Fibroblast of skin of back (primary cell): Measurements from ENCODE around the gene CXCL14. TPM values are rescaled to one million over a fixed set of nuclear protein-coding genes. Genes with fewer than 3 reads are reported as not detected.

Experiments
- DNase-seq: peaks from one replicate; pipeline ENCODE4 v3.0.0-alpha.2; 2013
- polyA plus RNA-seq, 2 experiments: library from polyadenylated mRNA; unstranded; fragments of 120-200 nt; gene quantifications; one replicate each; pipeline ENCODE4 v1.2.1, GENCODE V29; 2013; ENCODE audit not compliant: insufficient read length in 2 of 2

Gene CXCL14, protein sequence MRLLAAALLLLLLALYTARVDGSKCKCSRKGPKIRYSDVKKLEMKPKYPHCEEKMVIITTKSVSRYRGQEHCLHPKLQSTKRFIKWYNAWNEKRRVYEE
- 0.65 TPM for polyA plus RNA-seq (2013, experiment 1 of 2; ENCODE audit: insufficient read length)
- 1.0 TPM for polyA plus RNA-seq (2013, experiment 2 of 2; ENCODE audit: insufficient read length)

- peak; percentile 80 for DNase-seq
Observed at GRCh38 chr5:135578685-135579341, at the start of gene CXCL14. Gene CXCL14, minus strand, starts transcription at chr5:135578991. Its CDS starts 213 bp downstream, at chr5:135578778.

GRCh38 chr5:135626636-135627035 is 47.8 kb upstream of the CXCL14 start:
- no peak for DNase-seq

DNA sequence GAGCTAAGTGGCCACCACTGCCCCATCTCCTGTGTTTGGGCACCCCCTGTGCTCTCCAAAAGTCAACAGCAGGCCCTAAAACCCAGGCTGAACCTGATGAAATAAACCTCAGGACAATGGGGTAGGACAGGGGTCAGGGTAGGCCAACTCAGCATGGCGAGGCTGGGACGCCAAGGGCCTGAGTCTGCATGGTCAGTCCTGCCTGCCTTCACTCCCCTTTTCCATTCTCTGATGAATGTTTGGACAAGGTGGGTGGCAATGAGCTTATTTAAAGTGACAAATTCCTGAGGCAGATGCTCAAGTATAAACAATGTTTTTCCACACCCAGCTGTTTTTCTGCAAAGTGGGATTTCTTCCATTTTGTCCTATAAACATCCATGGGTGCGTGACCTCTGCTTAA is 47.2 kb upstream of the CXCL14 start:
- no peak for DNase-seq

DNA sequence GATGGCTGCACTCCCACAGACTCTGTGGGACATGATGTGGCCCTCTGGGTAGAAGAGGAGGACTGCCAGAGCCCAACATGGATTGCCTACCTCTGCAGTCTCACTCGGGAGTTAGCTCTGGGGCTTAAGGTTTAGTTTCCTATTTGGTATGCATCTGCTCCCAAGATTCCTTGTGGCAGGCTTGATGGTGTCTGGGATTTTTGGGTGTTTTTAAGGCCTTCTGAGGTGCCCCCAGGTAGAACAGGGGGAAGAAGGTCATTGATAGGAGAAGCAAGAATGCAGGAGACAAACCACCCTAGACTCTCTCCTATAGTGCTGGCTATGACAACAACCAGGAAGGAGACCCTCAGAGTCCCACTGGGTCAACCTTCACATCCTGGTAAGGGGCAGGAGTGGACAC is 46.7 kb upstream of the CXCL14 start:
- DNase-seq = no peak

DNA sequence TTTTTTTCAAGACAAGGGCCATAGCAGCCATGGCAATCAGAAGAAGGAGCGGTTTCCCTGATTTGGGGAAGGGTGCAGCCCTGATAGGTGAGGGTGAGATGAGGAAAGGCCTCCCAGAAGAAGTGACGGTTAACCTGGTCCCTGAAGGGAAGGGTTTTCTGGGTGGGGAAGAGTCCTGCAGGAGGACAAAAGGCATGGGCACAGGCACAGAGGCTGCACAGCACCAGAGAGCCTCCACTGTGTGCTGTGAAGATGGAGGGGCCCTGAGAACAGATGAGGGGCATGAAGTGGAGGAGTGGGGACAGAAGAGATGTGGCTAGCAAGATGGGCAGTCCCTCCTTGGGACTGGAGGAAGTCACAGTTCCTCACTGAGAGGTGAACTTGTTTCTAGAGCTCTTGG is 46.3 kb upstream of the CXCL14 start:
- no peak for DNase-seq

DNA sequence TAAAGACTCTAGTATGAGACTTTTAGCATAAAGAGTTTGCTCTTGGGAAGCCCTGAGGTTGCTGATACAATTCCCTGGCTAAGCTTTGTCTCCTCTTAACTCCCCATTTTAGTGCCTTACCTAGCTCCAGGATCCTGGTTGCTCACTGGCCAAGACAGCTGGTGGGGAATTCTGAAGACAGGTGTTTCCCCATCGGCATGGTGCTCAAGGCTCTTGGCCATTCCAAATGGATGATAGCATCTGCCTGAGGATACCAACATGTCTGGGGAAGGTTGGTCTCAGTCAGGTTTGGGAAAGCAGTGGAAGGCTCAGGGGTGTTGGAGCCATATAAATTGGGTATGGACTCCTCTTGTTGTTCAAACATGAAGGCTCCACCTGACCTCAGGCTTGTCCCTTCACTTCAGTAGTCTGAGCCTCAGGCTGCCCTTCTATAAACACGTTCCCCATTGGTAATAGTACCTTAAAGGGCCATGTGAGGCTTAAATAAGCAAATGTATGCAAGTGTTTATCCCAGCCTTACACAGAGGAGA is 44.5 kb upstream of the CXCL14 start:
- DNase-seq = no peak

DNA sequence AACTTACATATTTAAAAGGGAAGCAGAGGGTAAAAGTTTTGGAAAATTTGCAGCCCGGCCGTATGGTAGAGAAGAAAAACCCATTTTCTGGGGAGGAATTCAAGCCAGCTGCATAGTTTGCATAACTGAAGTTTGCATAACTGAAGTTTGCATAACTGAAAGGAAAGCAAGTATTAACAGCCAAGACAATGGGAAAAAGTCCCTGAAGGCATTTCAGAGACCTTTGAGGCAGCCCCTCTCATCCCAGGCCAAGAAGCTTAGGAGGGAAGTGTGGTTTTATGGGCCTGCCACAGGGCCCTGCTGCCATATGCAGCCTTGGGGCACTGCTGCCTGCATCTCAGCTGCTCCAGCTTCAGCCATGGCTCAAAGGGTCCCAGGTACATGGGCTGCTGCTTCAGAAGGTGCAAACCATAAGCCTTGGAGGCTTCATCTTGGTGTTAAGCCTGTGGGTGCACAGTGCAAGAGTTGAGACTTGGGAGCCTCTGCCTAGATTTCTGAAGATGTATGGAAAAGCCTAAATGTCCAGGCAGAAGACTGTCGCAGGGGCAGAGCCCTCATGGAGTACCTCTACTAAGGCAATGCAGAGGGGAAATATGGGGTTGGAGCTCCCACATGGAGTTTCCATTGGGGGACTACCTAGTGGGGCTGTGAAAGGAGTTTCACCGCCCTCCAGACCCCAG is 36.9 kb upstream of the CXCL14 start:
- DNase-seq = no peak

DNA sequence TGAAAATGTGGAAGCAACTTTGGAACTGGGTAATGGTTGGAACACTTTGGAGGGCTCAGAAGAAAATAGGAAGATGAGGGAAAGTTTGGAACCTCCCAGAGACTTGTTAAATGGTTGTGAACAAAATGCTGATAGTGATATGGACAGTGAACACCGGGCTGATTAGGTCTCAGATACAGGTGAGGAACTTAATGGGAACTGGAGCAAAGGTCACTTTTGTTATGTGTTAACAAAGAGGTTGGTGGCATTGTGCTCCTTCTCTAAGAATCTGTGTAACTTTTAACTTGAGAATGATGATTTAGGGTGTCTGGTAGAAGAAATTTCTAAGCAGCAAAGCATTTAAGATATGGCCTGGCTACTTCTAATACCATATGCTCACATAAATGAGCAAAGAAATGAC is 36.4 kb upstream of the CXCL14 start:
- no peak for DNase-seq

DNA sequence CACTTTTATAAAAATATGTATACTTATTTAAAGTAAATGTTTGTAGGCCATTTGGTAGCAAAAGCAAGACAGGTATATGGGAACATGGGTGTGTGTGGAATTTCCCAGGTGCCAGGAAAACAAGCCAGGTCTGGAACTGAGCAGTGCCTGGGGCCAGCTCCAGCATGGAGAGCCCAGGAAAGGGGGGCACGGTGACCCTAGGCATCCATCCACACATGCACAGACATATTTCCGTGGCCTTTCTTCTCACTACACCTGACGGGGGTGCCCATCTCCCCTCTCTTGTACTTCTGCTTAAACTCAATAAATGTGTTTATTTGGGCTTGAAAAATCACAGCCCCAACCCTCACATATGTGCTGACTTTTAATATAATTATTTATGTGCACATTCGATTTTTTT is 31.2 kb upstream of the CXCL14 start:
- DNase-seq = no peak

DNA sequence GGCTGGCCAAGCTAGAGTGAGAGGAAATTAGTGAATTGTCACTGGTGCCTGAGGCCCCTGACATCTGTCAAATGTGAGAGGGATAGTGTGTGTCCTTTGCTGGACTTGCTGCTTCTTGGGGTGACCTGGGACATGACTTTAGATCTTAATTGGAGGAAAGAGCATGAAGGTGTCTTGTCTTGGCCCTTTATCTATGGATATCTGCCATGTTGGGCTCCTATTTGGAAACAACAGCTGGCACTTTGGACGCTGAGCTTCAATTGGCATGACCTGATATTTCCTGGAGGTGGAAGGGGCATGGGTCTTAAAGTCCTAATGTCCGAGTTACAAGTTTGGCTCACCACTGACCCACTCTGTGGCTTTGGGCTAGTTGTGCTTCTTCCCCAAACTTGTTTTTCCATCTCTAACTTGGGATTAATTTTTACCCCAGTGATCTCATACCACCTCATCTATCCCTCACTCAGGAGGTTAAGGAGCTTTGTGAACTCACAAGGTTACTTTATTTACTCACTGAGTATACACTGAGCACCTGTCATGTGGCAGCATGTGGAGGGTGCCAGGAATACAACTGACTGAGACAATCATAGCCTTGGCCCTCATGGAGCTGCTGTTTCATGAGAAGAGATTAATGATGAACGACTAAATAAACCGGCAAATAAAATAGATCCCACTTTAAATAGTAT is 30.1 kb upstream of the CXCL14 start:
- no peak for DNase-seq

GRCh38 chr5:135608361-135608760 is 29.6 kb upstream of the CXCL14 start:
- DNase-seq = no peak

DNA sequence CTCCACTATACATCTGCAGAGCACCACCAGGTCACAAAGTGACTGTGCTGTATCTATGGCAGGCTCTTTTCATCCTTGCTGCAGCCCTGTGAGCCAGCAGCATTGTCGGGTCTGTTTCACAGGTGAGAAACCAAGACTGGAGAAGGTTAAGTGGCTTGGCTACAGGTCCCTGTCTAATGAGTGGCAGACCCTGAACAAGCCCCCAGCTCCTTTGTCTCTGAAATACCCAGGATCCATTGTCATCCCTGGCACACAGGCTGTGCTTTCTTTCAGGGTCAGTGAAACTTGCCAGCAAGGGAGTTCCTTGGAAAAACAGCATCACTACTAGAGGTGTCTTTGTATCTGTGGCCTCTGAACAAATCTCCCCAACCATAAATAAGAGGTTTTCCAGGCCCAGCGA is 27.6 kb upstream of the CXCL14 start:
- no peak for DNase-seq

DNA sequence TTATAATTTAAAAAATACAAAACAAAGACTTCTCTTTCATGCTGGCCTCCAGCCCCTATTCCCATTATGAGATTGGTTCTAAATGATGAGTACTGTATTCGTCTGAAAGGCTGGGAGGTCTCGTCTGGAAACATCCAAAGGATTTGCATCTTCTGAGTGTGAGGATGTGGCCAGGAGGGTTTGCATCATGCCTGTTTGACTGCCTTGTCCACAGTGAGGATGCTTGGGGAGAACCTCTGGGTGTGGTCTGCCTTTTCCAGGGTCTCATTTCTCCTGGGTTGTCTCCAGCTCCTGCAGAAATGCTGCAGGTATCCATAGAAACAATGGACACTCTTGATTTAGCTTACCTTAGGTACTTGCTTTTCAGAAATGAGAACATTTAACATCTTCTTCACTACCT is 26.4 kb upstream of the CXCL14 start:
- no peak for DNase-seq

DNA sequence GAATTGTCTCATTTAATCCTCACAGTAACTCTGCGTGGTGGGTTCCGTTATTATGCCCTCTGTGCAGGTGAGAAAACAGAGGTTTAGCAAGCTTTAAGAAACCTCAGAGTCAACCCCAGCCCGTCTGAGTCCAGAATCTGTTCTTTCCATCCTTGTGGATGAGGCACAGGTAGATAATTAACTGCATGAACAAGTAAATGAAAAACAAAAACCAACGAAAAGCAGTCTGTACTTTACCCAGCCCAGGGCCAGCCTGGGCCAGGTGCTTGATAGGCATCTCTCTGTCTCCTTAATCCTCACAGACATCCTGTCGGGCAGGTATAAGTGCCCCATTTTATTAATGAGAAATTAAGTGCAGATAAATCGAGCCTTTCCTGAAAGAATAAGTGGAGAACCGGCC is 25.3 kb upstream of the CXCL14 start:
- no peak for DNase-seq

- no peak for DNase-seq
Observed at GRCh38 chr5:135602882-135603721, 24.3 kb upstream of the CXCL14 start.

DNA sequence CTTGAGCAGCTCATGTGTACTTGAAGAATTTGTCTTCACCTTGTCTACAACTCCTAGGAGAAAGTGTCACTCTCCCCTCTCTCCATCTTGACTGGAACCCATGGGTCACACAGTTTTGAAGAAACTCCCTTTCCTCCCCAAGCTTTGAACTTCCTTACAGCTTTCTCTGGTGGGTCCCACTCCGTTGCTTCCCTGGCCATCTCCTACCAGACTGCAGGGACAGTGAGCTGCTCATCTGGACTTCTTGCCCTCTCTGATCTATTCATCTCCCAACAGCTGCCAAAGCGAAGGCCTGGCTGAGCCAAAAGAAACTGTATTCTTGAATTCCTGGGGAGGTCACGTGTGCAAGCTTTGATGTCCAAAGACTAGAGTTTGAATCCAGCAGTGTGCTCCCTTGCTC is 22.7 kb upstream of the CXCL14 start:
- no peak for DNase-seq

DNA sequence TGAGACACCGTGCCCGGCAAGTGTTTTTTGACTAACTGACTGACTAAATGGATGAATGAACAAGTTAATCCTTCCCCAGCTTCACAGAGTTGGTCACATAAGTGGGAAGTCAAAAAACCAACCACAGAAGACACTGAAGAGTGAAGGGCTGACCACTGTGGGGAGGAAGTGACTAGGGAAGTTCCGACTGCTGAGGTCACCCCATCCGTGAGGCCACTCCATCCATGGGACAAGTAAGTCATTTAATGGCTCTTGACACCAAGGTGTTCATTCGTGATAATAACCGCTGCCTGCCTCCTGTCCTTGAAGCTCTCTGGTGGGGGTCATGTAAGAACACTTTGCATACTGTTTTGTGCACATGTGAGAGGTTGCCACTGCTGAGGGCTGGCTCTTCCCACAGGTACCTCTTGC is 22.2 kb upstream of the CXCL14 start:
- no peak for DNase-seq

DNA sequence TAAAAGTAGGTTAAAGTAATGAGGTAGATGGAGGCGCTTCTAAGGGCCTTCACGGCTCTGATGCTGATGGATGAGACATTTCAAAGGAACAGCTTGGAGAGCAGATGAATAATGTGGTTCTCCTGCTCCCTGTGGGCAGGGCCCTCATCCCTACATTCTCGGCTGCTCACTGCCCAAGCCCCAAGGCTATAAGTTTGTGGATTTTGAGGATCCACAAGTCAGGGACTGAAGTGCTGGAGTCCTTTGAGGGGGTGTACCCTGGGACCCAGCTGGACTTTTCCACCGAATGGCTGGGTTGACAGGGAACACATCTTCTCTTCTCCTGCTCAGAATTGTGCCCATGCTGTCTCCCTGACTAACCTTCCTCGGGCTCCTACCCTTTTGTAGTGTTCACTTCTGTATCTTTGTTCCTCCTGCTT is 21.4 kb upstream of the CXCL14 start:
- no peak for DNase-seq

- DNase-seq = no peak
Observed at GRCh38 chr5:135599421-135600151, 20.8 kb upstream of the CXCL14 start.

GRCh38 chr5:135598691-135599395 is 20.1 kb upstream of the CXCL14 start:
- no peak for DNase-seq

GRCh38 chr5:135596788-135597187 is 18.0 kb upstream of the CXCL14 start:
- no peak for DNase-seq
